K562 (cell line): ENCODE measurements around the gene RNF31. TPM values are rescaled to one million over a fixed set of nuclear protein-coding genes. Genes with fewer than 3 reads are reported as not detected.

Experiments used
- ATAC-seq: fragments of 200-7000 bp; cut with Tn5 transposase; 3 replicates; pipeline ENCODE4 v1.9.1; 2020; ENCODE audit warnings: moderate library complexity
- Bru-seq: library from RNA; stranded (reverse); fragments of 400-500 nt; gene quantifications from one replicate; lab custom pipeline; 2021; lab: Mats Ljungman, UMichigan
- BruChase-seq, 2 experiments: library from RNA; stranded (reverse); fragments of 400-500 nt; gene quantifications; one replicate each; lab custom pipeline; 2021; lab: Mats Ljungman, UMichigan
- BruUV-seq: library from RNA; stranded (reverse); fragments of 400-500 nt; replicated peaks from 2 replicates; lab custom pipeline; 2021; lab: Mats Ljungman, UMichigan
- CTCF ChIA-PET: fragments of 300-600 bp; formaldehyde crosslinking; extraction: SDS; loops from one replicate; lab custom pipeline; 2021; ENCODE audit warnings: low intra/inter-chr PET ratio; lab: Yijun Ruan, JAX
- POLR2A ChIA-PET: fragments of 300-600, 350-650 bp; sonication (Branson Sonifier 250); formaldehyde crosslinking; extraction: SDS; loops from one replicate; lab custom pipeline; 2021; ENCODE audit warnings: antibody characterized with exemption, inconsistent platforms; lab: Yijun Ruan, JAX
- DNase-seq, 4 experiments: peaks; one replicate each; pipeline versions ENCODE4 v3.0.0 to v3.0.0-alpha.2; 2011 to 2018; ENCODE audit warnings: low spot score in 3 of 4, mixed read lengths in 3 of 4; ENCODE audit errors: extremely low read depth in 1 of 4
- FAIRE-seq: peaks from 2 replicates; lab custom pipeline; 2011; peaks lifted over from hg19 to GRCh38; lab: Jason Lieb, UNC
- H2AFZ ChIP-seq: 2 replicates; pipeline ENCODE4 v1.6.0; 2011; ENCODE audit warnings: low read depth, low read length, control low read depth, inconsistent platforms
- H3K27ac ChIP-seq: fragments of 200-600 bp; 3 replicates; pipeline ENCODE4 v1.8.0; 2011; ENCODE audit warnings: low read depth, mild to moderate bottlenecking, control low read depth, inconsistent platforms, low read length, moderate library complexity, mixed read lengths; ENCODE audit errors: extremely low read depth
- H3K27me3 ChIP-seq, 2 experiments: fragments of 300-600 bp in 1 of 2; 2 replicates in 1 of 2; 3 replicates in 1 of 2; pipeline versions ENCODE4 v1.6.0 to v1.8.0; 2011; ENCODE audit warnings: inconsistent platforms in 2 of 2, low read length in 2 of 2, mild to moderate bottlenecking in 1 of 2, mixed read lengths in 1 of 2, moderate library complexity in 1 of 2; ENCODE audit not compliant: control insufficient read depth in 2 of 2, insufficient read depth in 2 of 2
- H3K36me3 ChIP-seq: fragments of 300-600 bp; 3 replicates; pipeline ENCODE4 v1.8.0; 2011; ENCODE audit warnings: mild to moderate bottlenecking, low read length, inconsistent platforms; ENCODE audit not compliant: control insufficient read depth, insufficient read depth
- H3K4me1 ChIP-seq, 2 experiments: fragments of 200-600 bp in 1 of 2; replicated peaks in 1 of 2; 2 replicates in 1 of 2; 3 replicates in 1 of 2; pipeline versions ENCODE4 v1.5.1 to v1.8.0; 2011; ENCODE audit warnings: inconsistent platforms in 2 of 2, low read length in 2 of 2, mild to moderate bottlenecking in 1 of 2, mixed read lengths in 1 of 2, moderate library complexity in 1 of 2; ENCODE audit not compliant: control insufficient read depth in 2 of 2, insufficient read depth in 2 of 2
- H3K4me2 ChIP-seq: 2 replicates; pipeline ENCODE4 v1.6.1; 2011; ENCODE audit warnings: low read length, control low read depth, inconsistent platforms, mixed read lengths; ENCODE audit not compliant: insufficient read depth
- H3K4me3 ChIP-seq: fragments of 200-600 bp; sonication (generic), shearing (Covaris generic); 2 replicates; pipeline ENCODE4 v1.5.1; 2016; ENCODE audit warnings: control low read depth, inconsistent platforms
- H3K79me2 ChIP-seq: fragments of 200-600 bp; 3 replicates; pipeline ENCODE4 v1.8.0; 2011; ENCODE audit warnings: low read length, inconsistent platforms; ENCODE audit not compliant: control insufficient read depth, insufficient read depth
- H3K9ac ChIP-seq, 2 experiments: 2 replicates each; pipeline versions ENCODE4 v1.6.0 to v1.6.1; 2011; ENCODE audit warnings: low read depth in 2 of 2, low read length in 2 of 2, control low read depth in 1 of 2, inconsistent platforms in 1 of 2, mild to moderate bottlenecking in 1 of 2, mixed read lengths in 1 of 2; ENCODE audit not compliant: insufficient read depth in 1 of 2
- H3K9me1 ChIP-seq: one replicate; pipeline ENCODE4 v1.6.0; 2011; ENCODE audit warnings: inconsistent platforms, mild to moderate bottlenecking, low read length, moderate library complexity; ENCODE audit not compliant: control insufficient read depth, insufficient read depth
- H3K9me3 ChIP-seq: replicated peaks from 2 replicates; pipeline ENCODE4 v1.5.1; 2011; ENCODE audit warnings: low read depth, low read length, inconsistent platforms; ENCODE audit not compliant: control insufficient read depth, insufficient read depth
- H4K20me1 ChIP-seq: replicated peaks from 2 replicates; pipeline ENCODE4 v1.6.1; 2011; ENCODE audit warnings: low read length, inconsistent platforms, mixed read lengths; ENCODE audit not compliant: control insufficient read depth, insufficient read depth
- CXXC5 ChIP-seq: fragments of 250-450 bp; sonication (Bioruptor Pico); IDR thresholded peaks from 2 replicates; pipeline ENCODE4 v1.8.0; 2022; ENCODE audit warnings: inconsistent platforms, mild to moderate bottlenecking, moderate library complexity
- EGR1 ChIP-seq: fragments of 450-650 bp; conservative IDR thresholded peaks from 2 replicates; pipeline ENCODE4 v1.6.1; 2017; ENCODE audit warnings: mild to moderate bottlenecking
- EP400 ChIP-seq: fragments of 450-650 bp; IDR thresholded peaks from 2 replicates; pipeline ENCODE4 v1.6.1; 2017; ENCODE audit warnings: antibody characterized with exemption, mild to moderate bottlenecking, moderate library complexity
- HDAC1 ChIP-seq, 2 experiments: fragments of 450-650 bp; IDR thresholded peaks; 2 replicates each; pipeline ENCODE4 v1.6.1; 2016 to 2017; ENCODE audit warnings: inconsistent platforms in 1 of 2, mild to moderate bottlenecking in 1 of 2, moderate library complexity in 1 of 2
- HNRNPLL ChIP-seq: fragments of 200-400 bp; formaldehyde crosslinking; IDR thresholded peaks from 2 replicates; pipeline ENCODE4 v1.6.1; 2017; ENCODE audit warnings: low read length, low read depth, mild to moderate bottlenecking; ENCODE audit not compliant: poor library complexity, severe bottlenecking
- RBM34 ChIP-seq: fragments of 200-400 bp; formaldehyde crosslinking; IDR thresholded peaks from 2 replicates; pipeline ENCODE4 v1.6.1; 2018; ENCODE audit warnings: low read length, borderline replicate concordance; ENCODE audit not compliant: insufficient read depth
- TARDBP ChIP-seq: fragments of 450-650 bp; IDR thresholded peaks from 2 replicates; pipeline ENCODE4 v1.6.1; 2016
- WGBS: fragments of 100-300 bp; shearing (Covaris generic); methylation state at CpG from one replicate; pipeline ENCODE4 v1.1.6; 2016; ENCODE audit warnings: low coverage, mixed read lengths; ENCODE audit not compliant: insufficient coverage; ENCODE audit errors: missing lambda C conversion rate; 5-methylcytosine and 5-hydroxymethylcytosine counted together
- in situ Hi-C: fragments of 300-500 bp; cut with MboI; formaldehyde crosslinking; loops from 4 replicates; pipeline ENCODE4 v1.15.0; 2018; ENCODE audit warnings: inconsistent platforms, mixed read lengths
- intact Hi-C: fragments of 100-400 bp; cut with micrococcal nuclease; formaldehyde crosslinking; loops from 2 replicates; pipeline ENCODE4 v1.14.2; 2022
- long read RNA-seq, 3 experiments: library from polyadenylated mRNA in 2 of 3; library from RNA in 1 of 3; unstranded in 2 of 3; stranded (forward) in 1 of 3; transcript quantifications; one replicate each; pipeline ENCODE4 v2.0.0, GENCODE V29; 2019 to 2022
- polyA minus RNA-seq, 3 experiments: library from RNA; depleted of rRNA, polyadenylated mRNA; stranded (reverse); fragments of >200 nt; gene quantifications; 2 replicates each; pipeline ENCODE4 v1.2.3, GENCODE V29; 2011
- polyA plus RNA-seq, 8 experiments: library from polyadenylated mRNA; depleted of rRNA in 4 of 8; stranded (reverse) in 5 of 8; unstranded in 3 of 8; fragments of >200 nt; fragmentation: Nextera tagmentation in 2 of 8; fragmentation: Illumina TruSeq in 1 of 8; extraction: Ambion mirVana in 2 of 8; extraction: Trizol in 1 of 8; gene quantifications; 2 replicates each; pipeline versions ENCODE4 v1.2.1 to v1.2.3, GENCODE V29; 2011 to 2014; ENCODE audit warnings: inconsistent platforms in 1 of 8, missing spikeins in 1 of 8
- total RNA-seq, 7 experiments: library from RNA; depleted of rRNA in 6 of 7; stranded (reverse); fragments of >200 nt in 6 of 7; fragmentation: Illumina TruSeq in 2 of 7; extraction: Trizol in 2 of 7; gene quantifications; 2 replicates each; pipeline versions ENCODE4 v1.2.1 to v1.2.3, GENCODE V29; 2011 to 2021; ENCODE audit warnings: low replicate concordance in 1 of 7
- TF ChIP-seq, protein P1 (sequence below): fragments of 450-650 bp; IDR thresholded peaks from 2 replicates; pipeline ENCODE4 v1.6.1; 2016
- TF ChIP-seq, protein P2 (sequence below): fragments of 450-650 bp; formaldehyde crosslinking; IDR thresholded peaks from 2 replicates; pipeline ENCODE4 v1.4.0; 2020; ENCODE audit warnings: mild to moderate bottlenecking, moderate library complexity

RNF31 gene
- 90.0 and 216 TPM in 2 replicates for total RNA-seq (2011; cell fraction: chromatin; rRNA removed; ENCODE audit: low replicate concordance)
- 97.2 and 97.5 TPM in 2 replicates for total RNA-seq (2011; cell fraction: nucleolus; rRNA removed)
- total RNA-seq (2011; cell fraction: nucleoplasm; rRNA removed): 62.9 and 73.1 TPM in 2 replicates
- 35.7 and 42.0 TPM in 2 replicates for total RNA-seq (2014; rRNA removed)
- total RNA-seq (2014; rRNA removed; fragmentation: Illumina TruSeq; extraction: Trizol): 14.2 and 16.4 TPM in 2 replicates
- total RNA-seq (2015; rRNA removed; fragmentation: Illumina TruSeq; extraction: Trizol): 19.1 and 19.2 TPM in 2 replicates
- 40.4 and 47.6 TPM in 2 replicates for total RNA-seq (2021)
- polyA plus RNA-seq (2011; rRNA removed): 10.4 and 10.9 TPM in 2 replicates
- polyA plus RNA-seq (2011; cell fraction: cytosol; rRNA removed): 10.0 and 11.7 TPM in 2 replicates
- 71.6 and 97.1 TPM in 2 replicates for polyA plus RNA-seq (2011; cell fraction: nucleus; rRNA removed)
- 37.4 and 47.4 TPM in 2 replicates for polyA plus RNA-seq (2012)
- polyA plus RNA-seq (2014; fragmentation: Illumina TruSeq; extraction: Trizol): 24.3 and 37.9 TPM in 2 replicates
- polyA plus RNA-seq (2014; fragmentation: Nextera tagmentation; extraction: Ambion mirVana): 1 to 10 TPM; 3.1 to 6.1 TPM
- polyA plus RNA-seq (2014; rRNA removed): 28.8 and 33.2 TPM in 2 replicates
- 9.7 and 24.2 TPM in 2 replicates for polyA minus RNA-seq (2011; rRNA and poly(A)+ RNA removed)
- 12.1 and 24.3 TPM in 2 replicates for polyA minus RNA-seq (2011; cell fraction: cytosol; rRNA and poly(A)+ RNA removed)
- 31.6 and 43.9 TPM in 2 replicates for polyA minus RNA-seq (2011; cell fraction: nucleus; rRNA and poly(A)+ RNA removed)
- percentile 76 among the genes with signal in this experiment for Bru-seq, nascent RNA
- BruChase-seq, experiment 1, labeled RNA remaining after a 2-hour chase: percentile 69 among the genes with signal in this experiment
- percentile 75 among the genes with signal in this experiment for BruChase-seq, experiment 2, labeled RNA remaining after a 6-hour chase
- long read RNA-seq, experiment 1, partial matches to known transcripts: 57 of 81 reads
- long read RNA-seq, experiment 1, other reads (novel, unspliced or antisense): 16 of 81 reads
- long read RNA-seq, experiment 2, transcript RNF31-201 (21 exons, 3,627 nt): major isoform, 11 of 27 reads
- long read RNA-seq, experiment 2, partial matches to known transcripts: 7 of 27 reads
- long read RNA-seq, experiment 2, other reads (novel, unspliced or antisense): 7 of 27 reads
- long read RNA-seq, experiment 3, partial matches to known transcripts: 2 of 3 reads
- long read RNA-seq, experiment 3, other reads (novel, unspliced or antisense): 0 of 3 reads

GRCh38 chr14:24146978-24147760, at the start of gene RNF31:
RNF31 (plus strand) TSS chr14:24147498; CDS start chr14:24147699, 201 bp downstream.
- CTCF ChIA-PET: no interaction called here
- FAIRE-seq (peak; percentile 99), DNase-seq (peak; percentile 85 to 97 (median 90)), ATAC-seq (peak; percentile 95)
- WGBS: 0% methylated on average over 16 of the region's 57 CpGs
- no peaks in the 10 kb centered on the region for H4K20me1 ChIP-seq
- peak within 1 kb of the TSS; percentile 81 to 97 for H3K9ac ChIP-seq
- peaks cover 39% of the 10 kb centered on the region for H3K79me2 ChIP-seq
- H3K9me3 ChIP-seq: no peaks in the 10 kb centered on the region
- H3K27me3 ChIP-seq: no peaks in the 10 kb centered on the region
- H3K27ac ChIP-seq: peak within 1 kb of the TSS; percentile 72
- intact Hi-C loops: loop anchor here (2.0 to 10.0 kb wide), 2 partner anchors 32 to 52 kb away; partner anchors contain the start of genes DCAF11, NRL and PCK2
- H3K4me3 ChIP-seq: peak within 1 kb of the TSS; percentile 98
- peaks cover 61% of the 10 kb centered on the region; the same call in 2 of the 3 replicates for H3K36me3 ChIP-seq
- H3K4me2 ChIP-seq: peak within 1 kb of the TSS; percentile 98
- peak within 1 kb of the TSS; percentile 84 for H2AFZ ChIP-seq
- H3K4me1 ChIP-seq: peaks cover 31 to 44% of the 10 kb centered on the region in 2 experiments; a peak in 4 of 5 replicates
- in situ Hi-C loops: no loop called here
- peaks cover 5% of the 10 kb centered on the region for H3K9me1 ChIP-seq
- no TSS peak for BruUV-seq
- POLR2A ChIA-PET: interaction anchor here (0.6 to 2.2 kb wide), 12 partner anchors 8 to 284 kb away, joined by 3 to 6 read pairs (median 4); partner anchors contain the start of genes DCAF11, IRF9, NRL and TINF2
- TF ChIP-seq EP400: peak; percentile 54; the same call in 1 of the 2 replicates
- no peak for TF ChIP-seq RBM34
- 0 out of 2 replicates have a peak, but pooled peaks have one; percentile 4 for TF ChIP-seq EGR1
- TF ChIP-seq, protein P1, sequence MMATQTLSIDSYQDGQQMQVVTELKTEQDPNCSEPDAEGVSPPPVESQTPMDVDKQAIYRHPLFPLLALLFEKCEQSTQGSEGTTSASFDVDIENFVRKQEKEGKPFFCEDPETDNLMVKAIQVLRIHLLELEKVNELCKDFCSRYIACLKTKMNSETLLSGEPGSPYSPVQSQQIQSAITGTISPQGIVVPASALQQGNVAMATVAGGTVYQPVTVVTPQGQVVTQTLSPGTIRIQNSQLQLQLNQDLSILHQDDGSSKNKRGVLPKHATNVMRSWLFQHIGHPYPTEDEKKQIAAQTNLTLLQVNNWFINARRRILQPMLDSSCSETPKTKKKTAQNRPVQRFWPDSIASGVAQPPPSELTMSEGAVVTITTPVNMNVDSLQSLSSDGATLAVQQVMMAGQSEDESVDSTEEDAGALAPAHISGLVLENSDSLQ: peak; percentile 23; the same call in 1 of the 2 replicates
- TF ChIP-seq, protein P2, sequence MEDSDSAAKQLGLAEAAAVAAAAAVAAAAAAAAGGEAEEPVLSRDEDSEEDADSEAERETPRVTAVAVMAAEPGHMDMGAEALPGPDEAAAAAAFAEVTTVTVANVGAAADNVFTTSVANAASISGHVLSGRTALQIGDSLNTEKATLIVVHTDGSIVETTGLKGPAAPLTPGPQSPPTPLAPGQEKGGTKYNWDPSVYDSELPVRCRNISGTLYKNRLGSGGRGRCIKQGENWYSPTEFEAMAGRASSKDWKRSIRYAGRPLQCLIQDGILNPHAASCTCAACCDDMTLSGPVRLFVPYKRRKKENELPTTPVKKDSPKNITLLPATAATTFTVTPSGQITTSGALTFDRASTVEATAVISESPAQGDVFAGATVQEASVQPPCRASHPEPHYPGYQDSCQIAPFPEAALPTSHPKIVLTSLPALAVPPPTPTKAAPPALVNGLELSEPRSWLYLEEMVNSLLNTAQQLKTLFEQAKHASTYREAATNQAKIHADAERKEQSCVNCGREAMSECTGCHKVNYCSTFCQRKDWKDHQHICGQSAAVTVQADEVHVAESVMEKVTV: no peak
- peak; percentile 78 for TF ChIP-seq HNRNPLL
- 0 out of 2 replicates have a peak, but pooled peaks have one; percentile 4 for TF ChIP-seq CXXC5 (CRISPR knock-in tag)
- TF ChIP-seq TARDBP: no peak
- TF ChIP-seq HDAC1 (IDR thresholded peaks at IDR 0.05): 0 out of 4 replicates have a peak, but pooled peaks of 1 of the 2 experiments have one; percentile 6
